Ovary (tissue), 3 donors: Measurements from ENCODE around the gene SNX32.

Source experiments
- CTCF ChIP-seq, 3 donors: fragments of 450-650 bp in 2 of 3; fragments of 200-600 bp in 1 of 3; IDR thresholded peaks; one replicate each; pipeline versions ENCODE4 v1.5.1 to v1.8.0; 2016 to 2022; ENCODE audit warnings: antibody characterized with exemption in 3 of 3, mild to moderate bottlenecking in 1 of 3
- EP300 ChIP-seq: sonication (generic); formaldehyde crosslinking; IDR thresholded peaks from one replicate; pipeline ENCODE4 v1.6.1; 2017; ENCODE audit warnings: antibody characterized with exemption
- POLR2A ChIP-seq: fragments of 450-650 bp; IDR thresholded peaks from one replicate; pipeline ENCODE4 v1.6.1; 2017; ENCODE audit warnings: antibody characterized with exemption, mild to moderate bottlenecking, moderate library complexity
- donor health status: DM: no; HTN: no; CAD: no.

- TF ChIP-seq CTCF (IDR thresholded peaks at IDR 0.05) (no peak), POLR2A (no peak), EP300 (no peak)
Observed at GRCh38 chr11:65880027-65880426, 46.3 kb downstream of the SNX32 start.
